ENCODE measurements around the gene CEP72. TPM values are rescaled to one million over a fixed set of nuclear protein-coding genes. Genes with fewer than 3 reads are reported as not detected.

The CEP72 gene
- total RNA-seq, 1 donor from 2014 or later = 7.0 TPM

DNA sequence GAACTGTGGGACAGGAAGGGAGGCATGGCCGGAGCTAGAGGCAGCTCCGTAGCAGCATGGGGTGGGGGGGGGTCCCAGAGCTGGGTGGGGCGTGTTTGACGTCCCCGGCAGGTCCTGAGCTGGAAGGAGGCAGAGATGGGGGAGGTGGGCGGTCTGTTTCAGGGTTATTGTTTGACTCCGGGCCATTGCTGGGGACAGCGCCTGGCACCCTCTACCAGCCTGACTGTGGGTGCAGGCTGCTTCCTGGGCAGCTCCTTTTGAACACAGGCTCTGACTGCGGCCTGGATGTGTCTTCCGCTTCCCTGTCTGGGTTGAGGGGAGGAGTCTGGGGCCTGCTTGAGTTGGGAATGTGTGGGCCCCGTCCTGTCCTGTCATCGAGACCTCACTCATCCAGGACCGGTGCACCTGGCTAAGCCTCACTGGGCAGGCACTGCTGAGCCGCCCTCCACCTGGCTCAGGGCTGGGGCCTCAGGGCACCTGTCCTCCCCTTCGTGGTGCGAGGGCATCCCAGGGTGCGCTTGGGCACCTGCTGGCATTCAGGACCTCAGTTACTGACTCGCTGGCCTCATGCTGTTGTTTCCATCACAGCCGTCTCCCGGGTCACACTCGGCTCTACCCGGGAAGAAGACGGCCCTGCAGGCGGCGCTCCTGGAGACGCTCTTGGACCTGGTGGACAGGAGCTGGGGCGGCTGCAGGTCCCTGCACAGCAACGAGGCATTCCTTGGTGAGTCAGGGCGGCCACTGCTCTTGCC lies 26.5 kb downstream of the CEP72 start:
- Histone ChIP-seq H3K4me3 (ENCODE audit: insufficient read depth, low read depth, low read length) (no peak overlapping the region), H3K79me2 (ENCODE audit: insufficient read depth, low read length) (no peaks in the 10 kb centered on the region), H3K4me2 (ENCODE audit: low read length) (no peak overlapping the region), H3K9me3 (ENCODE audit: insufficient read depth, low read depth, low read length) (no peaks in the 10 kb centered on the region), H3K9ac (ENCODE audit: low read length) (no peak overlapping the region), H4K20me1 (ENCODE audit: insufficient read depth, low read length) (peaks cover 6% of the 10 kb centered on the region), H3K36me3 (ENCODE audit: insufficient read depth, low read length) (peaks cover 15% of the 10 kb centered on the region), H2AFZ (ENCODE audit: low read depth, low read length) (no peak overlapping the region), H3K27ac (ENCODE audit: low read depth, low read length) (no peak overlapping the region), H3K27me3 (ENCODE audit: insufficient read depth, low read length) (no peaks in the 10 kb centered on the region), H3K4me1 (ENCODE audit: insufficient read depth, low read length) (no peaks in the 10 kb centered on the region)
- FAIRE-seq = no peak
- Mint-ChIP-seq H3K4me3 (ENCODE audit: unreplicated experiment) (no peak overlapping the region), H3K27ac (ENCODE audit: unreplicated experiment) (no peak overlapping the region), H3K4me1 (ENCODE audit: low read depth, unreplicated experiment) (no peaks in the 10 kb centered on the region), H3K9me3 (ENCODE audit: unreplicated experiment) (no peaks in the 10 kb centered on the region), H3K36me3 (ENCODE audit: low read depth, unreplicated experiment) (peaks cover 28% of the 10 kb centered on the region), H3K27me3 (ENCODE audit: low read depth, unreplicated experiment) (no peaks in the 10 kb centered on the region)
- TF ChIP-seq EZH2 (IDR thresholded peaks at IDR 0.05; ENCODE audit: insufficient read depth, low read length) = no peak
- TF ChIP-seq, protein P1, sequence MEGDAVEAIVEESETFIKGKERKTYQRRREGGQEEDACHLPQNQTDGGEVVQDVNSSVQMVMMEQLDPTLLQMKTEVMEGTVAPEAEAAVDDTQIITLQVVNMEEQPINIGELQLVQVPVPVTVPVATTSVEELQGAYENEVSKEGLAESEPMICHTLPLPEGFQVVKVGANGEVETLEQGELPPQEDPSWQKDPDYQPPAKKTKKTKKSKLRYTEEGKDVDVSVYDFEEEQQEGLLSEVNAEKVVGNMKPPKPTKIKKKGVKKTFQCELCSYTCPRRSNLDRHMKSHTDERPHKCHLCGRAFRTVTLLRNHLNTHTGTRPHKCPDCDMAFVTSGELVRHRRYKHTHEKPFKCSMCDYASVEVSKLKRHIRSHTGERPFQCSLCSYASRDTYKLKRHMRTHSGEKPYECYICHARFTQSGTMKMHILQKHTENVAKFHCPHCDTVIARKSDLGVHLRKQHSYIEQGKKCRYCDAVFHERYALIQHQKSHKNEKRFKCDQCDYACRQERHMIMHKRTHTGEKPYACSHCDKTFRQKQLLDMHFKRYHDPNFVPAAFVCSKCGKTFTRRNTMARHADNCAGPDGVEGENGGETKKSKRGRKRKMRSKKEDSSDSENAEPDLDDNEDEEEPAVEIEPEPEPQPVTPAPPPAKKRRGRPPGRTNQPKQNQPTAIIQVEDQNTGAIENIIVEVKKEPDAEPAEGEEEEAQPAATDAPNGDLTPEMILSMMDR (IDR thresholded peaks at IDR 0.05; ENCODE audit: insufficient read depth, low read depth, low read length) = no peak
- no peak for DNase-seq (ENCODE audit: low read depth)

DNA sequence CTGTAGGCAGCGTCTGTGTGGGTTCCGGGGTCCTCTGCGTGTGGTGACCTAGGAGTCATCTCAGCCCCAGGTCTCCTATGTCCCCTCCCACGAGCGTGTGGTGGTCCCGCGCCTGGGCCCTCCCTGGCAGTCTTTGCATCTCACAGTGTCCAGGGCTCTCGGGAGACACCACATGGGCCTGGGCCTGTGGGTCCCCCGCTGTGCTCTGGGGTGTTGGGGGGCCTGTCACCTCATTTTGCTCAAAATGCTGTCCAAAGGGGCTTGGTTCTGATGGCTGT lies 27.1 kb downstream of the CEP72 start:
- no peaks in the 10 kb centered on the region for H3K27me3 Mint-ChIP-seq (ENCODE audit: low read depth, unreplicated experiment)
- H2AFZ ChIP-seq (ENCODE audit: low read depth, low read length) = no peak overlapping the region
- TF ChIP-seq, protein P1 (IDR thresholded peaks at IDR 0.05; ENCODE audit: insufficient read depth, low read depth, low read length) = no peak
- no peak for TF ChIP-seq EZH2 (IDR thresholded peaks at IDR 0.05; ENCODE audit: insufficient read depth, low read length)
- no peak for DNase-seq (ENCODE audit: low read depth)
- H3K79me2 ChIP-seq (ENCODE audit: insufficient read depth, low read length) = no peaks in the 10 kb centered on the region
- no peaks in the 10 kb centered on the region for H3K4me1 Mint-ChIP-seq (ENCODE audit: low read depth, unreplicated experiment)
- H3K4me3 ChIP-seq (ENCODE audit: insufficient read depth, low read depth, low read length) = no peak overlapping the region
- no peak overlapping the region for H3K27ac Mint-ChIP-seq (ENCODE audit: unreplicated experiment)
- H4K20me1 ChIP-seq (ENCODE audit: insufficient read depth, low read length) = peaks cover 5% of the 10 kb centered on the region
- no peaks in the 10 kb centered on the region for H3K4me1 ChIP-seq (ENCODE audit: insufficient read depth, low read length)
- no peaks in the 10 kb centered on the region for H3K27me3 ChIP-seq (ENCODE audit: insufficient read depth, low read length)
- H3K36me3 ChIP-seq (ENCODE audit: insufficient read depth, low read length) = peaks cover 15% of the 10 kb centered on the region
- no peaks in the 10 kb centered on the region for H3K9me3 ChIP-seq (ENCODE audit: insufficient read depth, low read depth, low read length)
- FAIRE-seq = no peak
- no peak overlapping the region for H3K4me2 ChIP-seq (ENCODE audit: low read length)
- peaks cover 28% of the 10 kb centered on the region for H3K36me3 Mint-ChIP-seq (ENCODE audit: low read depth, unreplicated experiment)
- H3K9ac ChIP-seq (ENCODE audit: low read length) = no peak overlapping the region
- H3K9me3 Mint-ChIP-seq (ENCODE audit: unreplicated experiment) = no peaks in the 10 kb centered on the region
- H3K27ac ChIP-seq (ENCODE audit: low read depth, low read length) = no peak overlapping the region
- no peak overlapping the region for H3K4me3 Mint-ChIP-seq (ENCODE audit: unreplicated experiment)

DNA sequence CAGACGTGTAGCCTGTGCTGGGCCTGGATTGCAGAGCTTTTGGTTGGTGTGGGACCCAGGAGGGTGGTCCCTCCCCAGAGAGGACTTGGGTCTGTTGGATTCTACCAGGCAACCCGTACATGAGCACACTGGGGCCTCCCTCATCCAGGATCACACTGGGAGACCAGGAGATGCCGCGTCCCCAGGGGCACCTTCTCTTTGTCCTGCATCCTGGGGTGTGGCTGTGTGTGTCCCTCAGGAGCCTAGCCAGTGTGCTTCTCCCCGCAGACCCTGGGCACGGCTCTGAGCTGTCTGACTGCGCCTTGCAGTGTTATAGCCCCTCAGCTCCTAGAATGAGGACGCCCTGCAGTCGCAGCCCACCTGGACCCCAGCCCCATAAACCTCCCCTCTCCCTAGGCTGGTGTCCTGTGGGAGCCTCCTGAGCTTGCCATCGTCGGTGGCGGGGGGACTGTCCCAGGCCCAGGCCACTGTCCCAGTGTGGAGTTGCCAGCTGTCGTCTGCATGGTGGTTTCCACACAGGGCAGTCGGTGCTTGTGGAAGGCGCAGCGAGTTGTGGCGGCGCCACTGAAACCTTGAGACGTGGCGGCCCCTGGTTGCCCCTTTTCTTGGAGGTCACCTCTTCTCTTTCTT lies 27.6 kb downstream of the CEP72 start:
- TF ChIP-seq EZH2 (IDR thresholded peaks at IDR 0.05; ENCODE audit: insufficient read depth, low read length) = no peak
- TF ChIP-seq, protein P1 (IDR thresholded peaks at IDR 0.05; ENCODE audit: insufficient read depth, low read depth, low read length) = no peak
- Histone ChIP-seq H3K9me3 (ENCODE audit: insufficient read depth, low read depth, low read length) (no peaks in the 10 kb centered on the region), H3K27ac (ENCODE audit: low read depth, low read length) (no peak overlapping the region), H2AFZ (ENCODE audit: low read depth, low read length) (no peak overlapping the region), H3K27me3 (ENCODE audit: insufficient read depth, low read length) (no peaks in the 10 kb centered on the region), H3K4me3 (ENCODE audit: insufficient read depth, low read depth, low read length) (no peak overlapping the region), H3K4me1 (ENCODE audit: insufficient read depth, low read length) (no peaks in the 10 kb centered on the region), H3K9ac (ENCODE audit: low read length) (no peak overlapping the region), H4K20me1 (ENCODE audit: insufficient read depth, low read length) (peaks cover under 1% of the 10 kb centered on the region), H3K4me2 (ENCODE audit: low read length) (no peak overlapping the region), H3K36me3 (ENCODE audit: insufficient read depth, low read length) (peaks cover 15% of the 10 kb centered on the region), H3K79me2 (ENCODE audit: insufficient read depth, low read length) (no peaks in the 10 kb centered on the region)
- no peaks in the 10 kb centered on the region for H3K9me3 Mint-ChIP-seq (ENCODE audit: unreplicated experiment)
- no peak overlapping the region for H3K27ac Mint-ChIP-seq (ENCODE audit: unreplicated experiment)
- DNase-seq (ENCODE audit: low read depth) (no peak), FAIRE-seq (no peak)
- no peak overlapping the region for H3K4me3 Mint-ChIP-seq (ENCODE audit: unreplicated experiment)
- no peaks in the 10 kb centered on the region for H3K27me3 Mint-ChIP-seq (ENCODE audit: low read depth, unreplicated experiment)
- no peaks in the 10 kb centered on the region for H3K4me1 Mint-ChIP-seq (ENCODE audit: low read depth, unreplicated experiment)
- peaks cover 29% of the 10 kb centered on the region for H3K36me3 Mint-ChIP-seq (ENCODE audit: low read depth, unreplicated experiment)

Data from astrocyte (in vitro differentiated cells and primary cell).